ENCODE results near the gene PDGFC. TPM values are rescaled to one million over a fixed set of nuclear protein-coding genes. Genes with fewer than 3 reads are reported as not detected.

Gene PDGFC
- polyA plus RNA-seq, 1 donor from 2014 or later = 3.8 TPM

GRCh38 chr4:156956359-156956758 is 15.2 kb downstream of the PDGFC start:
- Histone ChIP-seq H3K27me3 (ENCODE audit: insufficient read depth, low read depth, low read length) (no peaks in the 10 kb centered on the region), H2AFZ (ENCODE audit: low read depth, low read length) (no peak overlapping the region), H3K4me3 (ENCODE audit: low read length) (no peak overlapping the region), H3K79me2 (replicated peaks; ENCODE audit: insufficient read depth, low read length) (no peaks in the 10 kb centered on the region), H3F3A (ENCODE audit: insufficient read depth, low read length, poor library complexity, severe bottlenecking) (no peaks in the 10 kb centered on the region), H4K20me1 (ENCODE audit: insufficient read depth) (no peaks in the 10 kb centered on the region), H3K9ac (ENCODE audit: low read length) (no peak overlapping the region), H3K4me2 (ENCODE audit: low read length) (no peak overlapping the region), H3K36me3 (ENCODE audit: insufficient read depth, low read length) (no peaks in the 10 kb centered on the region), H3K27ac (ENCODE audit: low read length) (no peak overlapping the region), H3K9me2 (ENCODE audit: insufficient read depth, low read length) (no peaks in the 10 kb centered on the region), H3K9me3 (ENCODE audit: low read length) (no peaks in the 10 kb centered on the region)
- TF ChIP-seq EZH2 (IDR thresholded peaks at IDR 0.05; ENCODE audit: borderline replicate concordance, insufficient read depth, low read length, poor library complexity, severe bottlenecking) = no peak
- TF ChIP-seq REST (IDR thresholded peaks at IDR 0.05; ENCODE audit: borderline replicate concordance) = no peak
- no peak for TF ChIP-seq RAD21 (conservative IDR thresholded peaks at IDR 0.05)
- no peak for TF ChIP-seq TAF1 (IDR thresholded peaks at IDR 0.05; ENCODE audit: low read depth)
- no peak for TF ChIP-seq EP300 (conservative IDR thresholded peaks at IDR 0.05; ENCODE audit: poor library complexity, severe bottlenecking)
- no peak for TF ChIP-seq POLR2AphosphoS5 (IDR thresholded peaks at IDR 0.05)
- TF ChIP-seq SMC3 (conservative IDR thresholded peaks at IDR 0.05; ENCODE audit: poor library complexity) = no peak
- no peak for TF ChIP-seq CTCF (IDR thresholded peaks at IDR 0.05; ENCODE audit: poor library complexity, severe bottlenecking)
- no peak for TF ChIP-seq MXI1 (conservative IDR thresholded peaks at IDR 0.05; ENCODE audit: poor library complexity, severe bottlenecking)

GRCh38 chr4:156954587-156954986 is 17.0 kb downstream of the PDGFC start:
- no peaks in the 10 kb centered on the region for H3K9me2 ChIP-seq (ENCODE audit: insufficient read depth, low read length)
- no peaks in the 10 kb centered on the region for H3F3A ChIP-seq (ENCODE audit: insufficient read depth, low read length, poor library complexity, severe bottlenecking)
- TF ChIP-seq POLR2AphosphoS5 (IDR thresholded peaks at IDR 0.05) (no peak), REST (IDR thresholded peaks at IDR 0.05; ENCODE audit: borderline replicate concordance) (no peak), TAF1 (IDR thresholded peaks at IDR 0.05; ENCODE audit: low read depth) (no peak), MXI1 (conservative IDR thresholded peaks at IDR 0.05; ENCODE audit: poor library complexity, severe bottlenecking) (no peak), SMC3 (conservative IDR thresholded peaks at IDR 0.05; ENCODE audit: poor library complexity) (no peak), RAD21 (conservative IDR thresholded peaks at IDR 0.05) (no peak), EP300 (conservative IDR thresholded peaks at IDR 0.05; ENCODE audit: poor library complexity, severe bottlenecking) (no peak), EZH2 (IDR thresholded peaks at IDR 0.05; ENCODE audit: borderline replicate concordance, insufficient read depth, low read length, poor library complexity, severe bottlenecking) (no peak), CTCF (IDR thresholded peaks at IDR 0.05; ENCODE audit: poor library complexity, severe bottlenecking) (no peak)
- H3K36me3 ChIP-seq (ENCODE audit: insufficient read depth, low read length) = no peaks in the 10 kb centered on the region
- no peak overlapping the region for H2AFZ ChIP-seq (ENCODE audit: low read depth, low read length)
- no peaks in the 10 kb centered on the region for H3K79me2 ChIP-seq (replicated peaks; ENCODE audit: insufficient read depth, low read length)
- no peaks in the 10 kb centered on the region for H3K9me3 ChIP-seq (ENCODE audit: low read length)
- H3K4me3 ChIP-seq (ENCODE audit: low read length) = no peak overlapping the region
- H3K27ac ChIP-seq (ENCODE audit: low read length) = no peak overlapping the region
- no peaks in the 10 kb centered on the region for H3K27me3 ChIP-seq (ENCODE audit: insufficient read depth, low read depth, low read length)
- H3K4me2 ChIP-seq (ENCODE audit: low read length) = no peak overlapping the region
- no peaks in the 10 kb centered on the region for H4K20me1 ChIP-seq (ENCODE audit: insufficient read depth)
- H3K9ac ChIP-seq (ENCODE audit: low read length) = no peak overlapping the region
